OCI-LY3 (cell line): ENCODE results near the gene WWOX.

Experiments used
- H2AFZ ChIP-seq: fragments of 200-600, 300-600 bp; shearing (Covaris generic); 2 replicates; pipeline ENCODE4 v1.6.0; 2014; ENCODE audit warnings: antibody characterized with exemption, low read depth, low read length
- H3K27ac ChIP-seq: fragments of 200-600, 300-600 bp; sonication (generic); 2 replicates; pipeline ENCODE4 v1.5.1; 2014; ENCODE audit warnings: mild to moderate bottlenecking, low read length, moderate library complexity, mixed read lengths
- H3K27me3 ChIP-seq: fragments of 200-600, 300-600 bp; sonication (generic); 2 replicates; pipeline ENCODE4 v1.6.1; 2014; ENCODE audit warnings: low read depth, low read length, mixed read lengths
- H3K36me3 ChIP-seq: fragments of 200-600, 300-600 bp; sonication (generic); replicated peaks from 2 replicates; pipeline ENCODE3; 2014; ENCODE audit warnings: low read depth, low read length, mixed read lengths
- H3K4me1 ChIP-seq: fragments of 300-600, 200-600 bp; sonication (generic); 2 replicates; pipeline ENCODE4 v1.6.1; 2014; ENCODE audit warnings: low read length, mixed read lengths
- H3K4me2 ChIP-seq: fragments of 200-600, 300-600 bp; sonication (generic); 2 replicates; pipeline ENCODE4 v1.6.1; 2014; ENCODE audit warnings: low read length, mixed read lengths
- H3K4me3 ChIP-seq: fragments of 300-600, 200-600 bp; sonication (generic); 2 replicates; pipeline ENCODE4 v1.5.1; 2014; ENCODE audit warnings: antibody characterized with exemption, mild to moderate bottlenecking, low read length, moderate library complexity
- H3K79me2 ChIP-seq: fragments of 300-600, 200-600 bp; shearing (Covaris generic); 2 replicates; pipeline ENCODE4 v1.6.1; 2014; ENCODE audit warnings: mild to moderate bottlenecking, low read length, mixed read lengths
- H3K9ac ChIP-seq: fragments of 300-600, 200-600 bp; shearing (Covaris generic); 2 replicates; pipeline ENCODE4 v1.6.0; 2014; ENCODE audit warnings: mild to moderate bottlenecking, low read length, moderate library complexity
- H3K9me3 ChIP-seq: fragments of 200-600, 300-600 bp; shearing (Covaris generic); 2 replicates; pipeline ENCODE4 v1.6.1; 2014; ENCODE audit warnings: low read length, mixed read lengths; ENCODE audit not compliant: insufficient read depth
- H4K20me1 ChIP-seq: fragments of 200-600, 300-600 bp; sonication (generic); 2 replicates; pipeline ENCODE4 v1.6.1; 2016; ENCODE audit warnings: low read length, mixed read lengths; ENCODE audit not compliant: insufficient read depth
- CTCF ChIP-seq: fragments of 200-600, 300-600 bp; sonication (generic); IDR thresholded peaks from 2 replicates; pipeline ENCODE4 v1.5.1; 2014; ENCODE audit warnings: antibody characterized with exemption, low read length, low read depth
- EZH2phosphoT487 ChIP-seq: fragments of 200-600 bp; shearing (Covaris generic); IDR thresholded peaks from 2 replicates; pipeline ENCODE4 v1.6.1; 2018; ENCODE audit warnings: antibody characterized with exemption, mixed run types, low read depth

Gene WWOX

GRCh38 chr16:79005096-79005495, 905.6 kb downstream of the WWOX start:
- Histone ChIP-seq H3K27me3 (peaks cover 14% of the 10 kb centered on the region; the same call in 1 of the 2 replicates), H3K9ac (no peak overlapping the region), H3K9me3 (no peaks in the 10 kb centered on the region), H3K27ac (no peak overlapping the region), H3K4me1 (peaks cover 30% of the 10 kb centered on the region), H3K79me2 (no peaks in the 10 kb centered on the region), H2AFZ (no peak overlapping the region), H3K4me2 (no peak overlapping the region), H3K4me3 (no peak overlapping the region), H3K36me3 (peaks cover 7% of the 10 kb centered on the region), H4K20me1 (no peaks in the 10 kb centered on the region)
- no peak for TF ChIP-seq CTCF
- no peak for TF ChIP-seq EZH2phosphoT487

GRCh38 chr16:79006206-79006605, 906.8 kb downstream of the WWOX start:
- Histone ChIP-seq H3K9ac (no peak overlapping the region), H4K20me1 (no peaks in the 10 kb centered on the region), H3K4me3 (no peak overlapping the region), H3K36me3 (peaks cover 7% of the 10 kb centered on the region), H3K27me3 (peaks cover 14% of the 10 kb centered on the region; the same call in 1 of the 2 replicates), H3K79me2 (no peaks in the 10 kb centered on the region), H3K9me3 (no peaks in the 10 kb centered on the region), H3K4me1 (peaks cover 30% of the 10 kb centered on the region), H3K27ac (no peak overlapping the region), H3K4me2 (peak overlapping the region; percentile 50; the same call in 1 of the 2 replicates), H2AFZ (no peak overlapping the region)
- TF ChIP-seq CTCF (no peak), EZH2phosphoT487 (no peak)

- Histone ChIP-seq H3K79me2 (no peaks in the 10 kb centered on the region), H3K9ac (no peak overlapping the region), H3K4me3 (0 out of 2 replicates have a peak overlapping the region, but pooled peaks have one; percentile 16), H3K27ac (no peak overlapping the region), H3K9me3 (no peaks in the 10 kb centered on the region), H3K36me3 (peaks cover 7% of the 10 kb centered on the region), H3K4me2 (peak overlapping the region; percentile 50), H4K20me1 (no peaks in the 10 kb centered on the region), H3K4me1 (peaks cover 30% of the 10 kb centered on the region), H2AFZ (no peak overlapping the region), H3K27me3 (peaks cover 14% of the 10 kb centered on the region; the same call in 1 of the 2 replicates)
- TF ChIP-seq CTCF (no peak), EZH2phosphoT487 (no peak)
These were observed 907.3 kb downstream of the WWOX start for GRCh38 chr16:79006765-79007164.

GRCh38 chr16:79007614-79008013, 908.2 kb downstream of the WWOX start:
- Histone ChIP-seq H2AFZ (no peak overlapping the region), H3K79me2 (no peaks in the 10 kb centered on the region), H3K9me3 (no peaks in the 10 kb centered on the region), H3K9ac (no peak overlapping the region), H3K27ac (peak overlapping the region; percentile 34; the same call in 1 of the 2 replicates), H3K36me3 (peaks cover 7% of the 10 kb centered on the region), H3K27me3 (peaks cover 14% of the 10 kb centered on the region), H3K4me3 (no peak overlapping the region), H4K20me1 (no peaks in the 10 kb centered on the region), H3K4me1 (peaks cover 36% of the 10 kb centered on the region), H3K4me2 (peak overlapping the region; percentile 50)
- TF ChIP-seq EZH2phosphoT487 (no peak), CTCF (no peak)
